Fibroblast of skin of left biceps (primary cell): Measurements from ENCODE around the gene AIFM2.
"Not testable (repeated sequence)": the region's sequence is repeated elsewhere in the genome, so short reads cannot be mapped to it uniquely, and the experiment has no call there.

ENCODE experiments used
- DNase-seq, 2 experiments: peaks; one replicate each; pipeline ENCODE4 v3.0.0-alpha.2; 2013; ENCODE audit warnings: low read depth in 2 of 2

Gene AIFM2

GRCh38 chr10:70093335-70093944, 39.2 kb downstream of the AIFM2 start:
- DNase-seq: no peak

- no peak for DNase-seq
Observed at GRCh38 chr10:70092389-70092718, 40.3 kb downstream of the AIFM2 start.

DNA sequence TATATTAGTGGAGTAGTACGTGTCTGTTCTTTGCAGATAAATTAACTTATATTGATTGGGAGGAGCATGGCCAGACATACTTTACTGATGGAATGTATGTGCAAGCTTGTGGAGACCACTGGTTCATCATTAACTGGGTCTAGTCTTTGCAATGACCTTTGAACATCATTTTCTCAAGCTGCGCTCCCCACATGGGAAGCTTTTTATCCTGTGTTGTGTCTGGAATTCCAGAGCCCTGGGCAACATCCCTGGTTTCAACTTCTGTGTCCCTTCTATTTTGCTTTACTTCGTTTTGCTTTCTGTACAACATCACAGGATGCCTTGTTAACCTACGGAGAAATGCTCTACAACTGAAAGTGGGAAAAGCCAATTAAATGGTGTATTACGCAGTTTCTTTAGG, 41.7 kb downstream of the AIFM2 start:
- no peak for DNase-seq

GRCh38 chr10:70090013-70090412, 42.6 kb downstream of the AIFM2 start:
- no peak for DNase-seq

DNA sequence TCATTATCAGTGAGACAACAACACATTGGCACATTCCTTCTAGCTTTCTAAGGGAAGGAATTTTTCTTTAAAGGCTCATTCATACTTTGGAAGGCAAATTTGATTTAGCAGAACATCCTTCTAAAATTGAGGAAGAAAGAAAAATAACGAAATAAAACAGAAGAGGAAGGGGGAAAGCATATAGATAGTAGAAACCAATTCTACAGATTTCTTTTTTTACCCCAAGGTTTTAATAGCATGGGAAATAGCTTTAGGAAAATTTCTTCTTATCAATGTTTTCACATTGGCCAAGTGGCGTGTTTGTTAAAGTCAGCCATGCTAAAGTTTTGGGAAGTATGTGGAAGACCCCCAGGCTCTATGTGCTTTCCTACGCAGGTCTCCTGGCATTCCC, 44.3 kb downstream of the AIFM2 start:
- no peak for DNase-seq

- no peak for DNase-seq
Observed at GRCh38 chr10:70087616-70088307, 44.9 kb downstream of the AIFM2 start.

- no peak for DNase-seq
Observed at GRCh38 chr10:70085975-70086613, 46.5 kb downstream of the AIFM2 start.

- no peak for DNase-seq
Observed at GRCh38 chr10:70084189-70084588, 48.4 kb downstream of the AIFM2 start.

GRCh38 chr10:70080789-70081188, 51.8 kb downstream of the AIFM2 start:
- not testable (repeated sequence) for DNase-seq

- DNase-seq: no peak
Observed at GRCh38 chr10:70078937-70079336, 53.7 kb downstream of the AIFM2 start.

- no peak for DNase-seq
Observed at GRCh38 chr10:70078329-70078728, 54.3 kb downstream of the AIFM2 start.

- DNase-seq: no peak
Observed at GRCh38 chr10:70074971-70075370, 57.7 kb downstream of the AIFM2 start.

DNA sequence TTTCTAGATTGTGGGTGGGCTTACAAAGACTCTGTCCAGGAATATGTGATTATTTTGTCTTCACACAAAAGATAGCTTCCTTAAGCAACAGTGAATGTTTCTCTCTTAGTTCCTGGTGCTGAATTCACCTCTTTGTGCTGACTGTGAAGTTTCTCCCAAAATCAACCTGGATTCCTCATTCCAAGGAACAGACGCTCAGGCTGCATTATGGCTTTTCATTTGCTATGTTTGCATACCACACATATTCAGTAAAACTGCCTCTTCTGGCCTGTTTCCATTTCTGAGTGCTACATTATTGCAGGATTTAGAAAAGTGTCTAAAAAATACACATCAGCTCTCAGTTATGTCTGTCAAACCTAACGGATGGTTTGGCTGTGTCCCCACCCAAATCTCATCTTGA, 58.5 kb downstream of the AIFM2 start:
- DNase-seq: no peak

DNA sequence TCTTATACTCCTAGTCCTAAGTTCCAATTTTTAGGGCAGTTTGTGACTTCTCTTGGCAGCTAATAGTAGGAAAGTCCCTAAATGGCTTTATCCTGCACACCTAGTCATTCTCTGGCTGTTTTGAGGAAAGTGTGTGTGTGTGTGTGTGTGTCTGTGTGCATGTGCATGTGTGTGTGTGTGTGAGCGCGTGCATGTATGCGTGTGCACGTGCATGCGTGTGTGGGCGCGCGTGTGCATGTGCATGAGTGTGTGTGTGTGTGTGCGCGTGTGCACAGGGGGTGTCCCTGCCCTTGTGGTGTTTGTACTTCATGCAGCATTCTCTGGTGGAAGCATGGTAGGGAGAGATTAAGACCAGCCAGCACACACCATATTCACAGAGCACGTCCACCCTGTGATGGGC, 61.8 kb downstream of the AIFM2 start:
- DNase-seq: no peak

- no peak for DNase-seq
Observed at GRCh38 chr10:70069346-70069745, 63.3 kb downstream of the AIFM2 start.

DNA sequence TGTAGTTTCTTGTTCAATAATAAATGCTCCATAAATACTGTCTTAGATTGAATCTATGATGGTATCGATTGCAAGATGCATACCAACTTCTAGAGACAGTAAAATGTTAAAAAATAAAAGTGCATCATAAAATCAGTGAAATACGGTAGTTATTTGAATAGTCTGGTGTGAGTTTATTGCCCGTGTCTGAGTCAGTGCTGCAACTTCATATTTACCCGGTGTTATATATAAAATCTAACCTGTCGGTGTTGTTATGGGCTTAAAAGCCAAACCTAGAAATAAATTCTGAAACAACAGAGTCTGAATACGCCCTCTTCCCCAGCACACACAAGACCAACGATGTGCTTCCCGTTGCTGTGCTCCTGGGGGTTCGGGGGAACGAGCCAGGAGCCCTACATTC, 63.7 kb downstream of the AIFM2 start:
- no peak for DNase-seq

- DNase-seq: no peak
Observed at GRCh38 chr10:70067586-70067985, 65.0 kb downstream of the AIFM2 start.

GRCh38 chr10:70066190-70066589, 66.4 kb downstream of the AIFM2 start:
- DNase-seq: no peak

DNA sequence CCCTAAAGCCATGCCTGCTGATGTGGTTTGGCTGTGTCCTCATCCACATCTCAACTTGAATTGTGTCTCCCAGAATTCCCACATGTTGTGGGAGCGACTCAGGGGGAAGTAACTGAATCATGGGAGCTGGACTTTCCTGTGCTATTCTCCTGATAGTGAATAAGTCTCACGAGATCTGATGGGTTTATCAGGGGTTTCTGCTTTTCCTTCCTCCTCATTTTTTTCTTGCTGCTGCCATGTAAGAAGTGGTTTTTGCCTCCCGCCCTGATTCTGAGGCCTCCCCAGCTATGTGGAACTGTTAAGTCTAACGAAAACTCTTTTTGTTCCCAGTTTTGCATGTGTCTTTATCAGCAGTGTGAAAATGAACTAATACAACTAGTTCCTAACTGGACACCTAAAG, 68.1 kb downstream of the AIFM2 start:
- DNase-seq: no peak

- DNase-seq: no peak
Observed at GRCh38 chr10:70063418-70064098, 69.1 kb downstream of the AIFM2 start.
